Suprapubic skin (tissue), 4 donors: ENCODE results near the gene MINPP1. TPM values are rescaled to one million over a fixed set of nuclear protein-coding genes. Genes with fewer than 3 reads are reported as not detected.

Experiments
- DNase-seq, 2 donors: peaks; one replicate each; pipeline ENCODE4 v3.0.0-alpha.2; 2019; ENCODE audit warnings: low spot score in 2 of 2
- H3K27ac ChIP-seq: fragments of 200-600 bp; sonication (generic); one replicate; pipeline ENCODE4 v1.5.1; 2019
- H3K27me3 ChIP-seq: fragments of 200-600 bp; sonication (generic); one replicate; pipeline ENCODE4 v1.5.1; 2019
- H3K36me3 ChIP-seq: fragments of 200-600 bp; sonication (generic); one replicate; pipeline ENCODE4 v1.5.1; 2019
- H3K4me1 ChIP-seq: fragments of 200-600 bp; sonication (generic); one replicate; pipeline ENCODE4 v1.5.1; 2019
- H3K4me3 ChIP-seq: fragments of 200-600 bp; sonication (generic); one replicate; pipeline ENCODE4 v1.5.1; 2019; ENCODE audit warnings: mild to moderate bottlenecking
- H3K9me3 ChIP-seq: fragments of 200-600 bp; sonication (generic); one replicate; pipeline ENCODE4 v1.5.1; 2019
- EP300 ChIP-seq: sonication (generic); formaldehyde crosslinking; IDR thresholded peaks from one replicate; pipeline ENCODE4 v1.6.1; 2017; ENCODE audit warnings: antibody characterized with exemption
- POLR2A ChIP-seq, 2 donors: fragments of 450-650 bp; IDR thresholded peaks; one replicate each; pipeline ENCODE4 v1.6.1; 2017; ENCODE audit warnings: antibody characterized with exemption in 2 of 2, mild to moderate bottlenecking in 2 of 2, moderate library complexity in 2 of 2
- POLR2AphosphoS5 ChIP-seq, 3 donors: sonication (generic); formaldehyde crosslinking; IDR thresholded peaks; one replicate each; pipeline ENCODE4 v1.6.1; 2017; ENCODE audit warnings: antibody characterized with exemption in 3 of 3
- WGBS: methylation state at CpG from one replicate; pipeline ENCODE4 v1.1.5; 2018; 5-methylcytosine and 5-hydroxymethylcytosine counted together
- total RNA-seq, 4 donors: library from RNA; depleted of rRNA; stranded (reverse); fragments of >200 nt; gene quantifications; one replicate each; pipeline ENCODE4 v1.1.0, GENCODE V29; 2016
- TF ChIP-seq, protein P1 (sequence below), 2 donors: fragments of 200-600 bp in 1 of 2; fragments of 450-650 bp in 1 of 2; sonication (generic) in 1 of 2; IDR thresholded peaks; one replicate each; pipeline ENCODE4 v1.5.1; 2016 to 2019; ENCODE audit warnings: antibody characterized with exemption in 2 of 2, mild to moderate bottlenecking in 1 of 2, moderate library complexity in 1 of 2

MINPP1 gene
- total RNA-seq, 4 donors from 2014 or later: 7.7 to 19.3 (median 15.2) TPM

GRCh38 chr10:87523731-87524130 lies 19.0 kb downstream of the MINPP1 start:
- Histone ChIP-seq H3K4me1 (no peaks in the 10 kb centered on the region), H3K27me3 (no peaks in the 10 kb centered on the region), H3K9me3 (no peaks in the 10 kb centered on the region), H3K4me3 (no peak overlapping the region), H3K27ac (no peak overlapping the region), H3K36me3 (peaks cover 13% of the 10 kb centered on the region)
- no peak for DNase-seq
- 72% methylated on average over 2 of the region's 2 CpGs for WGBS
- TF ChIP-seq POLR2A (IDR thresholded peaks at IDR 0.05) (no peak), POLR2AphosphoS5 (IDR thresholded peaks at IDR 0.05) (no peak), EP300 (no peak)
- TF ChIP-seq, protein P1, sequence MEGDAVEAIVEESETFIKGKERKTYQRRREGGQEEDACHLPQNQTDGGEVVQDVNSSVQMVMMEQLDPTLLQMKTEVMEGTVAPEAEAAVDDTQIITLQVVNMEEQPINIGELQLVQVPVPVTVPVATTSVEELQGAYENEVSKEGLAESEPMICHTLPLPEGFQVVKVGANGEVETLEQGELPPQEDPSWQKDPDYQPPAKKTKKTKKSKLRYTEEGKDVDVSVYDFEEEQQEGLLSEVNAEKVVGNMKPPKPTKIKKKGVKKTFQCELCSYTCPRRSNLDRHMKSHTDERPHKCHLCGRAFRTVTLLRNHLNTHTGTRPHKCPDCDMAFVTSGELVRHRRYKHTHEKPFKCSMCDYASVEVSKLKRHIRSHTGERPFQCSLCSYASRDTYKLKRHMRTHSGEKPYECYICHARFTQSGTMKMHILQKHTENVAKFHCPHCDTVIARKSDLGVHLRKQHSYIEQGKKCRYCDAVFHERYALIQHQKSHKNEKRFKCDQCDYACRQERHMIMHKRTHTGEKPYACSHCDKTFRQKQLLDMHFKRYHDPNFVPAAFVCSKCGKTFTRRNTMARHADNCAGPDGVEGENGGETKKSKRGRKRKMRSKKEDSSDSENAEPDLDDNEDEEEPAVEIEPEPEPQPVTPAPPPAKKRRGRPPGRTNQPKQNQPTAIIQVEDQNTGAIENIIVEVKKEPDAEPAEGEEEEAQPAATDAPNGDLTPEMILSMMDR (IDR thresholded peaks at IDR 0.05): no peak

DNA sequence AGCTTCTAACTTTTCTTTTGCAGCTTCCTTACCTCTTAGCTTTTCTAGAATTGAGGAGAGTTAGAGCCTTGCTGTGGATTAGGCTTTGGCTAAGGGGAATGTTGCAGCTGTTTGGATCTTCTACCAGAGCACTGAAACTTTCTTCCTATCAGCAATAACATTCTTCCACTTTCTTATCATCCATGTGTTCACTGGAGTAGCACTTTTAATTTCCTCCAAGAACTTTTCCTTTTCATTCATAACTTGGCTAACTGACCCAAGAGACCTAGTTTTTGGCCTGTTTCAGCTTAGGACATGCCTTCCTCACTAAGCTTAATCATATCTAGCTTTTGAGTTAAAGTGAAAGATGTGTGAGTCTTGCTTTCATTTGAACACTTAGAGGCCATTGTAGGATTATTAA lies 19.6 kb downstream of the MINPP1 start:
- no peak overlapping the region for H3K4me3 ChIP-seq
- no peak for TF ChIP-seq POLR2A (IDR thresholded peaks at IDR 0.05)
- TF ChIP-seq POLR2AphosphoS5 (IDR thresholded peaks at IDR 0.05): no peak
- TF ChIP-seq, protein P1 (IDR thresholded peaks at IDR 0.05): no peak
- TF ChIP-seq EP300: no peak
- H3K4me1 ChIP-seq: no peaks in the 10 kb centered on the region
- H3K36me3 ChIP-seq: peaks cover 13% of the 10 kb centered on the region
- H3K27me3 ChIP-seq: no peaks in the 10 kb centered on the region
- H3K9me3 ChIP-seq: no peaks in the 10 kb centered on the region
- H3K27ac ChIP-seq: no peak overlapping the region
- no peak for DNase-seq

- Histone ChIP-seq H3K27me3 (no peaks in the 10 kb centered on the region), H3K36me3 (peaks cover 16% of the 10 kb centered on the region), H3K4me1 (peaks cover 9% of the 10 kb centered on the region), H3K9me3 (no peaks in the 10 kb centered on the region), H3K4me3 (no peak overlapping the region), H3K27ac (no peak overlapping the region)
- WGBS: 62% methylated on average over 4 of the region's 4 CpGs
- DNase-seq: no peak
- no peak for TF ChIP-seq EP300
- TF ChIP-seq POLR2AphosphoS5 (IDR thresholded peaks at IDR 0.05): no peak
- TF ChIP-seq POLR2A (IDR thresholded peaks at IDR 0.05): no peak
- TF ChIP-seq, protein P1 (IDR thresholded peaks at IDR 0.05): no peak
Measured at GRCh38 chr10:87531908-87532622, 27.4 kb downstream of the MINPP1 start.

GRCh38 chr10:87532696-87533095 lies 28.0 kb downstream of the MINPP1 start:
- H3K4me1 ChIP-seq: peaks cover 9% of the 10 kb centered on the region
- H3K27ac ChIP-seq: no peak overlapping the region
- peaks cover 16% of the 10 kb centered on the region for H3K36me3 ChIP-seq
- H3K4me3 ChIP-seq: no peak overlapping the region
- DNase-seq: no peak
- H3K9me3 ChIP-seq: no peaks in the 10 kb centered on the region
- TF ChIP-seq POLR2A (IDR thresholded peaks at IDR 0.05): no peak
- TF ChIP-seq, protein P1 (IDR thresholded peaks at IDR 0.05): no peak
- no peak for TF ChIP-seq POLR2AphosphoS5 (IDR thresholded peaks at IDR 0.05)
- no peak for TF ChIP-seq EP300
- H3K27me3 ChIP-seq: no peaks in the 10 kb centered on the region

- peaks cover 16% of the 10 kb centered on the region for H3K36me3 ChIP-seq
- no peak overlapping the region for H3K4me3 ChIP-seq
- no peak for DNase-seq
- H3K4me1 ChIP-seq: peaks cover 9% of the 10 kb centered on the region
- no peaks in the 10 kb centered on the region for H3K9me3 ChIP-seq
- no peaks in the 10 kb centered on the region for H3K27me3 ChIP-seq
- TF ChIP-seq POLR2A (IDR thresholded peaks at IDR 0.05) (no peak), EP300 (no peak), POLR2AphosphoS5 (IDR thresholded peaks at IDR 0.05) (no peak)
- TF ChIP-seq, protein P1 (IDR thresholded peaks at IDR 0.05): no peak
- no peak overlapping the region for H3K27ac ChIP-seq
- WGBS: 90% methylated on average over 3 of the region's 3 CpGs
Measured at GRCh38 chr10:87534173-87534858, 29.6 kb downstream of the MINPP1 start.
